Measurements from ENCODE around the gene CALB2. TPM values are rescaled to one million over a fixed set of nuclear protein-coding genes. Genes with fewer than 3 reads are reported as not detected.

The CALB2 gene
- total and polyA plus RNA-seq, 2 of the 8 experiments (the other 6 are each of a cell fraction or from before 2014, with no cell fraction given) = 1.9 to 2.6 TPM

- TF ChIP-seq ATF2 (IDR thresholded peaks at IDR 0.05; ENCODE audit: low read length) (no peak), CTCF (IDR thresholded peaks at IDR 0.05; ENCODE audit: control extremely low read depth in 1 of 3, insufficient read depth in 1 of 3, low read depth in 1 of 3, low read length in 3 of 3) (no peak), GTF2F1 (IDR thresholded peaks at IDR 0.05; ENCODE audit: borderline replicate concordance, low read depth, low read length) (no peak), CHD1 (IDR thresholded peaks at IDR 0.05; ENCODE audit: low read depth, low read length) (no peak), E2F6 (IDR thresholded peaks at IDR 0.05) (no peak), ZNF274 (IDR thresholded peaks at IDR 0.05; ENCODE audit: borderline replicate concordance, extremely low read depth, low read length) (no peak), TEAD4 (IDR thresholded peaks at IDR 0.05; ENCODE audit: low read depth, low read length) (no peak)
These were observed 50.7 kb downstream of the CALB2 start (continued) for GRCh38 chr16:71409011-71409775.

Data from H1 (cell line).